K562 (cell line): ENCODE data around the gene UBE2E2. TPM values are rescaled to one million over a fixed set of nuclear protein-coding genes. Genes with fewer than 3 reads are reported as not detected.
"Not testable (repeated sequence)": the region's sequence is repeated elsewhere in the genome, so short reads cannot be mapped to it uniquely, and the experiment has no call there.

Experiments used
- ATAC-seq: fragments of 200-7000 bp; cut with Tn5 transposase; 3 replicates; pipeline ENCODE4 v1.9.1; 2020; ENCODE audit warnings: moderate library complexity
- BruUV-seq: library from RNA; stranded (reverse); fragments of 400-500 nt; replicated peaks from 2 replicates; lab custom pipeline; 2021; lab: Mats Ljungman, UMichigan
- CTCF ChIA-PET: fragments of 300-600 bp; formaldehyde crosslinking; extraction: SDS; loops from one replicate; lab custom pipeline; 2021; ENCODE audit warnings: low intra/inter-chr PET ratio; lab: Yijun Ruan, JAX
- POLR2A ChIA-PET: fragments of 300-600, 350-650 bp; sonication (Branson Sonifier 250); formaldehyde crosslinking; extraction: SDS; loops from one replicate; lab custom pipeline; 2021; ENCODE audit warnings: antibody characterized with exemption, inconsistent platforms; lab: Yijun Ruan, JAX
- DNase-seq, 4 experiments: peaks; one replicate each; pipeline versions ENCODE4 v3.0.0 to v3.0.0-alpha.2; 2011 to 2018; ENCODE audit warnings: low spot score in 3 of 4, mixed read lengths in 3 of 4; ENCODE audit errors: extremely low read depth in 1 of 4
- FAIRE-seq: peaks from 2 replicates; lab custom pipeline; 2011; peaks lifted over from hg19 to GRCh38; lab: Jason Lieb, UNC
- H2AFZ ChIP-seq: 2 replicates; pipeline ENCODE4 v1.6.0; 2011; ENCODE audit warnings: low read depth, low read length, control low read depth, inconsistent platforms
- H3K27ac ChIP-seq: fragments of 200-600 bp; 3 replicates; pipeline ENCODE4 v1.8.0; 2011; ENCODE audit warnings: low read depth, mild to moderate bottlenecking, control low read depth, inconsistent platforms, low read length, moderate library complexity, mixed read lengths; ENCODE audit errors: extremely low read depth
- H3K27me3 ChIP-seq, 2 experiments: fragments of 300-600 bp in 1 of 2; 2 replicates in 1 of 2; 3 replicates in 1 of 2; pipeline versions ENCODE4 v1.6.0 to v1.8.0; 2011; ENCODE audit warnings: inconsistent platforms in 2 of 2, low read length in 2 of 2, mild to moderate bottlenecking in 1 of 2, mixed read lengths in 1 of 2, moderate library complexity in 1 of 2; ENCODE audit not compliant: control insufficient read depth in 2 of 2, insufficient read depth in 2 of 2
- H3K36me3 ChIP-seq: fragments of 300-600 bp; 3 replicates; pipeline ENCODE4 v1.8.0; 2011; ENCODE audit warnings: mild to moderate bottlenecking, low read length, inconsistent platforms; ENCODE audit not compliant: control insufficient read depth, insufficient read depth
- H3K4me1 ChIP-seq, 2 experiments: fragments of 200-600 bp in 1 of 2; replicated peaks in 1 of 2; 2 replicates in 1 of 2; 3 replicates in 1 of 2; pipeline versions ENCODE4 v1.5.1 to v1.8.0; 2011; ENCODE audit warnings: inconsistent platforms in 2 of 2, low read length in 2 of 2, mild to moderate bottlenecking in 1 of 2, mixed read lengths in 1 of 2, moderate library complexity in 1 of 2; ENCODE audit not compliant: control insufficient read depth in 2 of 2, insufficient read depth in 2 of 2
- H3K4me2 ChIP-seq: 2 replicates; pipeline ENCODE4 v1.6.1; 2011; ENCODE audit warnings: low read length, control low read depth, inconsistent platforms, mixed read lengths; ENCODE audit not compliant: insufficient read depth
- H3K4me3 ChIP-seq: fragments of 200-600 bp; sonication (generic), shearing (Covaris generic); 2 replicates; pipeline ENCODE4 v1.5.1; 2016; ENCODE audit warnings: control low read depth, inconsistent platforms
- H3K79me2 ChIP-seq: fragments of 200-600 bp; 3 replicates; pipeline ENCODE4 v1.8.0; 2011; ENCODE audit warnings: low read length, inconsistent platforms; ENCODE audit not compliant: control insufficient read depth, insufficient read depth
- H3K9ac ChIP-seq, 2 experiments: 2 replicates each; pipeline versions ENCODE4 v1.6.0 to v1.6.1; 2011; ENCODE audit warnings: low read depth in 2 of 2, low read length in 2 of 2, control low read depth in 1 of 2, inconsistent platforms in 1 of 2, mild to moderate bottlenecking in 1 of 2, mixed read lengths in 1 of 2; ENCODE audit not compliant: insufficient read depth in 1 of 2
- H3K9me1 ChIP-seq: one replicate; pipeline ENCODE4 v1.6.0; 2011; ENCODE audit warnings: inconsistent platforms, mild to moderate bottlenecking, low read length, moderate library complexity; ENCODE audit not compliant: control insufficient read depth, insufficient read depth
- H3K9me3 ChIP-seq: replicated peaks from 2 replicates; pipeline ENCODE4 v1.5.1; 2011; ENCODE audit warnings: low read depth, low read length, inconsistent platforms; ENCODE audit not compliant: control insufficient read depth, insufficient read depth
- H4K20me1 ChIP-seq: replicated peaks from 2 replicates; pipeline ENCODE4 v1.6.1; 2011; ENCODE audit warnings: low read length, inconsistent platforms, mixed read lengths; ENCODE audit not compliant: control insufficient read depth, insufficient read depth
- ZC3H8 ChIP-seq: fragments of 450-650 bp; IDR thresholded peaks from 2 replicates; pipeline ENCODE4 v1.6.1; 2017
- WGBS: fragments of 100-300 bp; shearing (Covaris generic); methylation state at CpG from one replicate; pipeline ENCODE4 v1.1.6; 2016; ENCODE audit warnings: low coverage, mixed read lengths; ENCODE audit not compliant: insufficient coverage; ENCODE audit errors: missing lambda C conversion rate; 5-methylcytosine and 5-hydroxymethylcytosine counted together
- in situ Hi-C: fragments of 300-500 bp; cut with MboI; formaldehyde crosslinking; loops from 4 replicates; pipeline ENCODE4 v1.15.0; 2018; ENCODE audit warnings: inconsistent platforms, mixed read lengths
- intact Hi-C: fragments of 100-400 bp; cut with micrococcal nuclease; formaldehyde crosslinking; loops from 2 replicates; pipeline ENCODE4 v1.14.2; 2022
- polyA plus RNA-seq, 8 experiments: library from polyadenylated mRNA; depleted of rRNA in 4 of 8; stranded (reverse) in 5 of 8; unstranded in 3 of 8; fragments of >200 nt; fragmentation: Nextera tagmentation in 2 of 8; fragmentation: Illumina TruSeq in 1 of 8; extraction: Ambion mirVana in 2 of 8; extraction: Trizol in 1 of 8; gene quantifications; 2 replicates each; pipeline versions ENCODE4 v1.2.1 to v1.2.3, GENCODE V29; 2011 to 2014; ENCODE audit warnings: inconsistent platforms in 1 of 8, missing spikeins in 1 of 8
- total RNA-seq, 7 experiments: library from RNA; depleted of rRNA in 6 of 7; stranded (reverse); fragments of >200 nt in 6 of 7; fragmentation: Illumina TruSeq in 2 of 7; extraction: Trizol in 2 of 7; gene quantifications; 2 replicates each; pipeline versions ENCODE4 v1.2.1 to v1.2.3, GENCODE V29; 2011 to 2021; ENCODE audit warnings: low replicate concordance in 1 of 7

Gene UBE2E2
- total and polyA plus RNA-seq, 9 of the 15 experiments (the other 6 are each of a cell fraction or from before 2014, with no cell fraction given), result 0.22 to 5.1 (median 1.9) TPM

DNA sequence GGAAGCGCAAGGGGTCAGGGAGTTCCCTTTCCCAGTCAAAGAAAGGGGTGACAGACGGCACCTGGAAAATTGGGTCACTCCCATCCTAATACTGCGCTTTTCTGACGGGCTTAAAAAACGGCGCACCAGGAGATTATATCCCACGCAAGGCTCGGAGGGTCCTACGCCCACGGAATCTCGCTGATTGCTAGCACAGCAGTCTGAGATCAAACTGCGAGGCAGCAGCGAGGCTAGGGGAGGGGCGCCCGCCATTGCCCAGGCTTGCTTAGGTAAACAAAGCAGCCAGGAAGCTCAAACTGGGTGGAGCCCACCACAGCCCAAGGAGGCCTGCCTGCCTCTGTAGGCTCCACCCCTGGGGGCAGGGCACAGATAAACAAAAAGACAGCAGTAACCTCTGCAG lies 146.3 kb downstream of the UBE2E2 start:
- H3K36me3 ChIP-seq, H4K20me1 ChIP-seq, H3K9me3 ChIP-seq, BruUV-seq, H3K27me3 ChIP-seq, FAIRE-seq, H3K79me2 ChIP-seq, H3K9ac ChIP-seq, H3K4me2 ChIP-seq, CTCF ChIA-PET, DNase-seq, in situ Hi-C loops, POLR2A ChIA-PET, H2AFZ ChIP-seq, H3K27ac ChIP-seq, H3K4me3 ChIP-seq, H3K4me1 ChIP-seq, intact Hi-C loops, ATAC-seq, H3K9me1 ChIP-seq: not testable (repeated sequence)
- WGBS, result 0% methylated on average over 13 of the region's 15 CpGs

DNA sequence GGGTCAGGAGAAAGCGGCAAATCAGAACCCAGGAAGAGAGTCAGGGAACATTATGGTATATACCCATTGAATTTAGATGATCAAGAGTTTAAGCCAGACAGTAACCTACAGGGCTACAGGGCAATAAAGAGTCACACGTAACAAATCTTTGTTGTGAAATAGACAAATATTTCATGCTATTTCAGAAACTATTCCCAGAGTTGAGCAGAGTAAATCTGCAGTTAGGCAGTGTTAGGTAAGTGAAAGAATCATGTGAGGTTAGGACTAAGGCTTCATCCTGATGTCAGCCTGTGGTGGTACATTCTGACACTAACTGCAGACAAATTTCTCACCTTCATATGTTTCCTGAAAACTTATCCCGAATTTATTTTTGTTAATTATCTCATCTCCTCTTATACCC lies 153.0 kb downstream of the UBE2E2 start:
- ChIA-PET POLR2A (no interaction called here), CTCF (no interaction called here)
- Histone ChIP-seq H3K36me3 (no peaks in the 10 kb centered on the region), H3K9me1 (no peaks in the 10 kb centered on the region), H3K9me3 (0 out of 2 replicates have a peak, but pooled peaks cover 2% of the 10 kb centered on the region), H3K79me2 (no peaks in the 10 kb centered on the region), H3K4me1 (no peaks in the 10 kb centered on the region), H3K9ac (no peak overlapping the region), H3K27ac (no peak overlapping the region), H2AFZ (no peak overlapping the region), H4K20me1 (no peaks in the 10 kb centered on the region), H3K4me3 (no peak overlapping the region)
- no TSS peak for BruUV-seq
- FAIRE-seq (no peak), DNase-seq (no peak), ATAC-seq (no peak)
- 4% methylated on average over 3 of the region's 3 CpGs for WGBS
- no peak for TF ChIP-seq ZC3H8
- TF ChIP-seq, all 486 proteins: peak for 0
- intact Hi-C loops, result no loop called here
- Histone ChIP-seq H3K27me3 (no peaks in the 10 kb centered on the region), H3K4me2 (no peak overlapping the region)
- in situ Hi-C loops, result no loop called here
